Stimulated activated CD8-positive, alpha-beta memory T cell treated with anti-CD3 and anti-CD28 coated beads, Interleukin-4, amount 100 ng/mL, for 4 hours (primary cell): Measurements from ENCODE around the gene GGCT.

ENCODE experiments used
- DNase-seq, 2 donors: peaks; one replicate each; pipeline ENCODE4 v3.0.0-alpha.2; 2020; ENCODE audit warnings: low read depth in 2 of 2, low spot score in 1 of 2

The GGCT gene

GRCh38 chr7:30479202-30480120, 25.2 kb downstream of the GGCT start:
- DNase-seq, result peak in 1 of 2 donors; percentile 10

GRCh38 chr7:30478349-30479201, 26.1 kb downstream of the GGCT start, which contains the start of gene NOD1:
Gene NOD1 (minus strand): TSS chr7:30478784. CDS start chr7:30456921, 21,863 bp downstream.
- peak; percentile 23 to 27 for DNase-seq

GRCh38 chr7:30476459-30477145, 28.0 kb downstream of the GGCT start:
- no peak for DNase-seq

GRCh38 chr7:30475580-30475979, 29.0 kb downstream of the GGCT start:
- no peak for DNase-seq

GRCh38 chr7:30474893-30475292, 29.7 kb downstream of the GGCT start:
- DNase-seq, result no peak

- DNase-seq, result no peak
Measured at GRCh38 chr7:30474485-30474884, 30.1 kb downstream of the GGCT start.

- DNase-seq, result no peak
Measured at GRCh38 chr7:30473903-30474302, 30.7 kb downstream of the GGCT start.

GRCh38 chr7:30472784-30473775, 31.5 kb downstream of the GGCT start:
- DNase-seq, result no peak

GRCh38 chr7:30472081-30472783, 32.4 kb downstream of the GGCT start:
- no peak for DNase-seq

- no peak for DNase-seq
Measured at GRCh38 chr7:30471205-30471604, 33.4 kb downstream of the GGCT start.

- DNase-seq, result no peak
Measured at GRCh38 chr7:30470771-30471170, 33.9 kb downstream of the GGCT start.

- DNase-seq, result no peak
Measured at GRCh38 chr7:30470163-30470770, 34.4 kb downstream of the GGCT start.

GRCh38 chr7:30469303-30469702, 35.3 kb downstream of the GGCT start:
- DNase-seq, result no peak

GRCh38 chr7:30468791-30469190, 35.8 kb downstream of the GGCT start:
- no peak for DNase-seq

GRCh38 chr7:30468041-30468440, 36.6 kb downstream of the GGCT start:
- no peak for DNase-seq

- no peak for DNase-seq
Measured at GRCh38 chr7:30467271-30467670, 37.4 kb downstream of the GGCT start.

- no peak for DNase-seq
Measured at GRCh38 chr7:30466266-30466665, 38.4 kb downstream of the GGCT start.

GRCh38 chr7:30465811-30466180, 38.8 kb downstream of the GGCT start:
- no peak for DNase-seq
